ENCODE data around the gene TET3. TPM values are rescaled to one million over a fixed set of nuclear protein-coding genes. Genes with fewer than 3 reads are reported as not detected.

Gene TET3
- total RNA-seq, 1 donor from 2014 or later = 32.8 TPM

DNA sequence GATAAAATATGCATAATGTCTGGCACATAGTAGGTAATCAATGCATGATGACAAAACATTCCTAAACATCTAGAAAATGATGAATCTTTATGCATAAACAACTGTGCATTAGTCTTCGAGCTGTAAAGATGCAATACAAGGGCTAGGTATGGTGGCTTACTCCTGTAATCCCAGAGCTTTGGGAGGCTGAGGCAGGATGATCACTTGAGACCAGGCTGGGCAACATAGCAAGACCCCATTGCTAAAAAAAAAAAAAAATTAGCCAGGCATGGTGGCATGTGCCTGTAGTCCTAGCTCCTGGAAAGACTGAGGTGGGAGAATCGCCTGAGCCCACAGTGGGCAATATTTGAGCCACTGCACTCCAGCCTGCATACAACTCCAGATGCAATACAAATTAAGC lies 5.3 kb downstream of the TET3 start:
- no peaks in the 10 kb centered on the region for H3K27me3 Mint-ChIP-seq (ENCODE audit: low read depth, unreplicated experiment)
- peaks cover 65% of the 10 kb centered on the region for H3K79me2 ChIP-seq (ENCODE audit: insufficient read depth, low read length)
- no peak overlapping the region for H3K9ac ChIP-seq (ENCODE audit: low read length)
- H3K4me1 Mint-ChIP-seq (ENCODE audit: low read depth, unreplicated experiment) = peaks cover 25% of the 10 kb centered on the region
- no peak overlapping the region for H3K27ac Mint-ChIP-seq (ENCODE audit: unreplicated experiment)
- peaks cover 19% of the 10 kb centered on the region for H3K4me1 ChIP-seq (ENCODE audit: insufficient read depth, low read length)
- TF ChIP-seq EZH2 (IDR thresholded peaks at IDR 0.05; ENCODE audit: insufficient read depth, low read length) = no peak
- TF ChIP-seq, protein P1, sequence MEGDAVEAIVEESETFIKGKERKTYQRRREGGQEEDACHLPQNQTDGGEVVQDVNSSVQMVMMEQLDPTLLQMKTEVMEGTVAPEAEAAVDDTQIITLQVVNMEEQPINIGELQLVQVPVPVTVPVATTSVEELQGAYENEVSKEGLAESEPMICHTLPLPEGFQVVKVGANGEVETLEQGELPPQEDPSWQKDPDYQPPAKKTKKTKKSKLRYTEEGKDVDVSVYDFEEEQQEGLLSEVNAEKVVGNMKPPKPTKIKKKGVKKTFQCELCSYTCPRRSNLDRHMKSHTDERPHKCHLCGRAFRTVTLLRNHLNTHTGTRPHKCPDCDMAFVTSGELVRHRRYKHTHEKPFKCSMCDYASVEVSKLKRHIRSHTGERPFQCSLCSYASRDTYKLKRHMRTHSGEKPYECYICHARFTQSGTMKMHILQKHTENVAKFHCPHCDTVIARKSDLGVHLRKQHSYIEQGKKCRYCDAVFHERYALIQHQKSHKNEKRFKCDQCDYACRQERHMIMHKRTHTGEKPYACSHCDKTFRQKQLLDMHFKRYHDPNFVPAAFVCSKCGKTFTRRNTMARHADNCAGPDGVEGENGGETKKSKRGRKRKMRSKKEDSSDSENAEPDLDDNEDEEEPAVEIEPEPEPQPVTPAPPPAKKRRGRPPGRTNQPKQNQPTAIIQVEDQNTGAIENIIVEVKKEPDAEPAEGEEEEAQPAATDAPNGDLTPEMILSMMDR (IDR thresholded peaks at IDR 0.05; ENCODE audit: insufficient read depth, low read depth, low read length) = no peak
- H3K9me3 Mint-ChIP-seq (ENCODE audit: unreplicated experiment) = no peaks in the 10 kb centered on the region
- H3K4me3 ChIP-seq (ENCODE audit: insufficient read depth, low read depth, low read length) = no peak overlapping the region
- peaks cover 12% of the 10 kb centered on the region for H3K36me3 Mint-ChIP-seq (ENCODE audit: low read depth, unreplicated experiment)
- no peak overlapping the region for H3K4me2 ChIP-seq (ENCODE audit: low read length)
- peaks cover 61% of the 10 kb centered on the region for H4K20me1 ChIP-seq (ENCODE audit: insufficient read depth, low read length)
- H3K27ac ChIP-seq (ENCODE audit: low read depth, low read length) = no peak overlapping the region
- no peaks in the 10 kb centered on the region for H3K9me3 ChIP-seq (ENCODE audit: insufficient read depth, low read depth, low read length)
- no peak overlapping the region for H3K4me3 Mint-ChIP-seq (ENCODE audit: unreplicated experiment)
- FAIRE-seq (no peak), DNase-seq (ENCODE audit: low read depth) (no peak)
- H3K36me3 ChIP-seq (ENCODE audit: insufficient read depth, low read length) = no peaks in the 10 kb centered on the region
- H2AFZ ChIP-seq (ENCODE audit: low read depth, low read length) = no peak overlapping the region
- H3K27me3 ChIP-seq (ENCODE audit: insufficient read depth, low read length) = no peaks in the 10 kb centered on the region

DNA sequence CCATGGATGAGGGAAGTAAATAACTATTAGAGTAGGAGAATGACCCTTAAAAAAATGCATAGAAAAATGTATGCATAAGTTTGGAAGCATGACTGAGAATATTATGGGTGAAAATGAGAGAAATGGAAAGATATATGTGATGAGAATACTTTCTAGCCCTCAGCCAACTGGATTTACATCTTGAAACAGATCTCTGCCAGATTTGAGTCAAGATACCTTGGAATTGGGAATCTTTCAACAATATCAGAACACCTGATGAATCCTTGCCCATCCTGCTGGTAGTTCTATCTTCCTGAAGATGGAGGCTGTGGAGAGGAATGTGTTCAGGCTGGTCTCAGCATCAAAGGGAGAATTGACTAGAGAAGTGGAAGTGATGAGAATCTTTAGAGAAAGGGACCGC lies 5.8 kb downstream of the TET3 start:
- Histone ChIP-seq H3K4me1 (ENCODE audit: insufficient read depth, low read length) (peaks cover 18% of the 10 kb centered on the region), H3K4me3 (ENCODE audit: insufficient read depth, low read depth, low read length) (no peak overlapping the region), H3K79me2 (ENCODE audit: insufficient read depth, low read length) (peaks cover 69% of the 10 kb centered on the region), H4K20me1 (ENCODE audit: insufficient read depth, low read length) (peaks cover 63% of the 10 kb centered on the region), H3K9me3 (ENCODE audit: insufficient read depth, low read depth, low read length) (no peaks in the 10 kb centered on the region), H3K27ac (ENCODE audit: low read depth, low read length) (no peak overlapping the region), H2AFZ (ENCODE audit: low read depth, low read length) (no peak overlapping the region), H3K27me3 (ENCODE audit: insufficient read depth, low read length) (no peaks in the 10 kb centered on the region), H3K9ac (ENCODE audit: low read length) (no peak overlapping the region), H3K36me3 (ENCODE audit: insufficient read depth, low read length) (no peaks in the 10 kb centered on the region), H3K4me2 (ENCODE audit: low read length) (no peak overlapping the region)
- no peak for DNase-seq (ENCODE audit: low read depth)
- TF ChIP-seq EZH2 (IDR thresholded peaks at IDR 0.05; ENCODE audit: insufficient read depth, low read length) = no peak
- TF ChIP-seq, protein P1 (IDR thresholded peaks at IDR 0.05; ENCODE audit: insufficient read depth, low read depth, low read length) = no peak
- Mint-ChIP-seq H3K27ac (ENCODE audit: unreplicated experiment) (no peak overlapping the region), H3K4me1 (ENCODE audit: low read depth, unreplicated experiment) (peaks cover 26% of the 10 kb centered on the region), H3K4me3 (ENCODE audit: unreplicated experiment) (no peak overlapping the region), H3K36me3 (ENCODE audit: low read depth, unreplicated experiment) (peaks cover 12% of the 10 kb centered on the region), H3K27me3 (ENCODE audit: low read depth, unreplicated experiment) (no peaks in the 10 kb centered on the region), H3K9me3 (ENCODE audit: unreplicated experiment) (no peaks in the 10 kb centered on the region)
- no peak for FAIRE-seq

DNA sequence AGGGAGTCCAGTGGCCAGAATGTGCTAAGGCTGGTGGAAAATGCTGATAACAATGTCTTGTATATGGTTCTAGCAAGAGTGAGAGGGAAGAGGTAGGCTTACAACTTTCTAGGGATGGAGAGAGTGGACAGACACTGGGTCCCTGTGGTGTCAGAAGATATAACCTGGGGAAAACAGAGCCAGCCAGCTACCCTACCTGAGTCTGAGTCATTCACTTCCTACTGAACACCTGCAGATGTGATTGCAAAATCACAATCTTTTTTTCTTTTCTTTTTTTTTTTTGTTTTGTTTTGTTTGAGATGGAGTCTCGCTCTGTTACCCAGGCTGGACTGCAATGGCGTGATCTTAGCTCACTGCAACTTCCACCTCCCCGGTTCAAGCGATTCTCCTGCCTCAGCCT lies 7.3 kb downstream of the TET3 start:
- DNase-seq (ENCODE audit: low read depth) (no peak), FAIRE-seq (no peak)
- H3K79me2 ChIP-seq (ENCODE audit: insufficient read depth, low read length) = peaks cover 69% of the 10 kb centered on the region
- peaks cover 12% of the 10 kb centered on the region for H3K4me1 ChIP-seq (ENCODE audit: insufficient read depth, low read length)
- H3K4me3 Mint-ChIP-seq (ENCODE audit: unreplicated experiment) = no peak overlapping the region
- H4K20me1 ChIP-seq (ENCODE audit: insufficient read depth, low read length) = peaks cover 72% of the 10 kb centered on the region
- no peaks in the 10 kb centered on the region for H3K27me3 Mint-ChIP-seq (ENCODE audit: low read depth, unreplicated experiment)
- no peak overlapping the region for H3K4me2 ChIP-seq (ENCODE audit: low read length)
- H3K27ac Mint-ChIP-seq (ENCODE audit: unreplicated experiment) = no peak overlapping the region
- no peak overlapping the region for H3K4me3 ChIP-seq (ENCODE audit: insufficient read depth, low read depth, low read length)
- H2AFZ ChIP-seq (ENCODE audit: low read depth, low read length) = no peak overlapping the region
- no peaks in the 10 kb centered on the region for H3K27me3 ChIP-seq (ENCODE audit: insufficient read depth, low read length)
- H3K27ac ChIP-seq (ENCODE audit: low read depth, low read length) = no peak overlapping the region
- TF ChIP-seq EZH2 (IDR thresholded peaks at IDR 0.05; ENCODE audit: insufficient read depth, low read length) = no peak
- TF ChIP-seq, protein P1 (IDR thresholded peaks at IDR 0.05; ENCODE audit: insufficient read depth, low read depth, low read length) = no peak
- H3K36me3 ChIP-seq (ENCODE audit: insufficient read depth, low read length) = no peaks in the 10 kb centered on the region
- H3K9me3 Mint-ChIP-seq (ENCODE audit: unreplicated experiment) = no peaks in the 10 kb centered on the region
- no peaks in the 10 kb centered on the region for H3K9me3 ChIP-seq (ENCODE audit: insufficient read depth, low read depth, low read length)
- no peak overlapping the region for H3K9ac ChIP-seq (ENCODE audit: low read length)
- peaks cover 12% of the 10 kb centered on the region for H3K36me3 Mint-ChIP-seq (ENCODE audit: low read depth, unreplicated experiment)
- peaks cover 22% of the 10 kb centered on the region for H3K4me1 Mint-ChIP-seq (ENCODE audit: low read depth, unreplicated experiment)
